Measurements from ENCODE around the gene NEK10. TPM values are rescaled to one million over a fixed set of nuclear protein-coding genes. Genes with fewer than 3 reads are reported as not detected.
A peak's percentile ranks its signal among the peaks of the same experiment; 100 is the strongest.

The NEK10 gene
- polyA plus RNA-seq, 2 of the 4 experiments (the other 2 are of a cell fraction): 1.7 to 2.9 TPM

DNA sequence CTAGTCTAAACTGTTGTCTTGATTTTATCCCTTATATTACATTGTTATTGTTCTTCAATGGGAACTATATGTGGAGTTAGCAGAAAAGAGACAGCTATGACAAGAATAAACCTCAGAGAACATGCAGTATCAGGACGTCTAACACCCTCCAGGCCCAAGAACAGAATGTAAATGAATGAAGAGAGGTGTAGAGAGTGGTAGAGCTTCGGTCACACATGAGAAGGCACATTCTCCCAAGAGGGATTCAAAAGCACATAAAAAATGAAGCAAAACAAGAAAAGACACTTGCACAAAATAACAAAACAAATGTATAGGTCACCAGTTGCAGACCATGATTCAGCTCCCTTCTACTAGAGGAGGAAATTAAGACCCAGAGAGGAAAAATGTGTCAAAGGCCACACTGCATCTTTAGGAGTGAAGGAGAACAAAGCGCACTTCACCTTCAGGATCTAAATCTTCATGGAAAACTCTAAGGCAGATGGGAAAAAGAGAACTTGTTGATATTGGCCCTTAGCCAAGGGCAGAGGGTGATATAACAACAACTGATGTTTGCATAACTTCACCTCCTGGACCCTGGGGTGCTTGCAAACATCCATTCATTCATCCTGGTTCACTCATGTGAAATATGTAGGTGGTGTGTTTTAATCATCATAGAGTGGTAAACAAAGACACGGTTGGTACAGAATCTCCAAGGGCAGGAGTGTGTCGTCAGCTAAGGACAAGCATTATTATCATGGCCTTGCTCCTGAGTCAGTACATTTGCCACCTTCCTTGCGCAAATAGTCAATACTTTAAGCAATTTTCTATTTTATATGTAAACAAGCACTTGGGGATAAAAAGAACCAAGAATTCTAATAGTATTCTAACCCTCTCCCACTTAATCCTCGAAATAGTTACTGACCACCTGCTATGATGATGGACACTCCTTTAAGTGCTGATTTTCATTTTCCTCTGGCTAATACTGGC is 8.8 kb downstream of the NEK10 start (continued):
- TF ChIP-seq, protein P1, sequence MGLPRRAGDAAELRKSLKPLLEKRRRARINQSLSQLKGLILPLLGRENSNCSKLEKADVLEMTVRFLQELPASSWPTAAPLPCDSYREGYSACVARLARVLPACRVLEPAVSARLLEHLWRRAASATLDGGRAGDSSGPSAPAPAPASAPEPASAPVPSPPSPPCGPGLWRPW (IDR thresholded peaks at IDR 0.05): peak; percentile 61; the same call in 1 of the 2 replicates
- TF ChIP-seq KDM1A (IDR thresholded peaks at IDR 0.05; ENCODE audit: low read depth): no peak
- TF ChIP-seq, protein P2, sequence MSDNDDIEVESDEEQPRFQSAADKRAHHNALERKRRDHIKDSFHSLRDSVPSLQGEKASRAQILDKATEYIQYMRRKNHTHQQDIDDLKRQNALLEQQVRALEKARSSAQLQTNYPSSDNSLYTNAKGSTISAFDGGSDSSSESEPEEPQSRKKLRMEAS (IDR thresholded peaks at IDR 0.05): peak; percentile 48; the same call in 1 of the 2 replicates
- peak; percentile 23 for TF ChIP-seq MAFK (IDR thresholded peaks at IDR 0.05; ENCODE audit: partially characterized antibody)
- TF ChIP-seq, protein P3, sequence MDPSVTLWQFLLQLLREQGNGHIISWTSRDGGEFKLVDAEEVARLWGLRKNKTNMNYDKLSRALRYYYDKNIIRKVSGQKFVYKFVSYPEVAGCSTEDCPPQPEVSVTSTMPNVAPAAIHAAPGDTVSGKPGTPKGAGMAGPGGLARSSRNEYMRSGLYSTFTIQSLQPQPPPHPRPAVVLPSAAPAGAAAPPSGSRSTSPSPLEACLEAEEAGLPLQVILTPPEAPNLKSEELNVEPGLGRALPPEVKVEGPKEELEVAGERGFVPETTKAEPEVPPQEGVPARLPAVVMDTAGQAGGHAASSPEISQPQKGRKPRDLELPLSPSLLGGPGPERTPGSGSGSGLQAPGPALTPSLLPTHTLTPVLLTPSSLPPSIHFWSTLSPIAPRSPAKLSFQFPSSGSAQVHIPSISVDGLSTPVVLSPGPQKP (IDR thresholded peaks at IDR 0.05; ENCODE audit: low read depth, low read length): no peak
- TF ChIP-seq FOXS1 (CRISPR knock-in tag; IDR thresholded peaks at IDR 0.05): peak; percentile 99
- TF ChIP-seq CBX2 (IDR thresholded peaks at IDR 0.05; ENCODE audit: borderline replicate concordance, low read depth): no peak
- peak; percentile 74; the same call in 1 of the 2 replicates for TF ChIP-seq RFX5 (IDR thresholded peaks at IDR 0.05)
- TF ChIP-seq EP300 (IDR thresholded peaks at IDR 0.05): peak; percentile 51 to 72; a peak in 3 of 5 replicates
- TF ChIP-seq, protein P4, sequence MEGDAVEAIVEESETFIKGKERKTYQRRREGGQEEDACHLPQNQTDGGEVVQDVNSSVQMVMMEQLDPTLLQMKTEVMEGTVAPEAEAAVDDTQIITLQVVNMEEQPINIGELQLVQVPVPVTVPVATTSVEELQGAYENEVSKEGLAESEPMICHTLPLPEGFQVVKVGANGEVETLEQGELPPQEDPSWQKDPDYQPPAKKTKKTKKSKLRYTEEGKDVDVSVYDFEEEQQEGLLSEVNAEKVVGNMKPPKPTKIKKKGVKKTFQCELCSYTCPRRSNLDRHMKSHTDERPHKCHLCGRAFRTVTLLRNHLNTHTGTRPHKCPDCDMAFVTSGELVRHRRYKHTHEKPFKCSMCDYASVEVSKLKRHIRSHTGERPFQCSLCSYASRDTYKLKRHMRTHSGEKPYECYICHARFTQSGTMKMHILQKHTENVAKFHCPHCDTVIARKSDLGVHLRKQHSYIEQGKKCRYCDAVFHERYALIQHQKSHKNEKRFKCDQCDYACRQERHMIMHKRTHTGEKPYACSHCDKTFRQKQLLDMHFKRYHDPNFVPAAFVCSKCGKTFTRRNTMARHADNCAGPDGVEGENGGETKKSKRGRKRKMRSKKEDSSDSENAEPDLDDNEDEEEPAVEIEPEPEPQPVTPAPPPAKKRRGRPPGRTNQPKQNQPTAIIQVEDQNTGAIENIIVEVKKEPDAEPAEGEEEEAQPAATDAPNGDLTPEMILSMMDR (IDR thresholded peaks at IDR 0.05): no peak
- no peak for TF ChIP-seq CHD4 (IDR thresholded peaks at IDR 0.05; ENCODE audit: borderline replicate concordance)
- no peak for TF ChIP-seq PHF8 (IDR thresholded peaks at IDR 0.05; ENCODE audit: borderline replicate concordance, low read depth)
- TF ChIP-seq TP53 (CRISPR knock-in tag; IDR thresholded peaks at IDR 0.05): no peak
- TF ChIP-seq CBX8 (IDR thresholded peaks at IDR 0.05): no peak
- no peak for TF ChIP-seq EHMT2 (IDR thresholded peaks at IDR 0.05; ENCODE audit: low read depth)
- peak; percentile 80 for TF ChIP-seq GATA3 (IDR thresholded peaks at IDR 0.05; ENCODE audit: borderline replicate concordance)
- TF ChIP-seq NR3C1 (IDR thresholded peaks at IDR 0.05): no peak
- TF ChIP-seq HOXA7 (CRISPR knock-in tag; IDR thresholded peaks at IDR 0.05): no peak
- no peak for TF ChIP-seq TFCP2L1 (CRISPR knock-in tag; IDR thresholded peaks at IDR 0.05)
- TF ChIP-seq, protein P5, sequence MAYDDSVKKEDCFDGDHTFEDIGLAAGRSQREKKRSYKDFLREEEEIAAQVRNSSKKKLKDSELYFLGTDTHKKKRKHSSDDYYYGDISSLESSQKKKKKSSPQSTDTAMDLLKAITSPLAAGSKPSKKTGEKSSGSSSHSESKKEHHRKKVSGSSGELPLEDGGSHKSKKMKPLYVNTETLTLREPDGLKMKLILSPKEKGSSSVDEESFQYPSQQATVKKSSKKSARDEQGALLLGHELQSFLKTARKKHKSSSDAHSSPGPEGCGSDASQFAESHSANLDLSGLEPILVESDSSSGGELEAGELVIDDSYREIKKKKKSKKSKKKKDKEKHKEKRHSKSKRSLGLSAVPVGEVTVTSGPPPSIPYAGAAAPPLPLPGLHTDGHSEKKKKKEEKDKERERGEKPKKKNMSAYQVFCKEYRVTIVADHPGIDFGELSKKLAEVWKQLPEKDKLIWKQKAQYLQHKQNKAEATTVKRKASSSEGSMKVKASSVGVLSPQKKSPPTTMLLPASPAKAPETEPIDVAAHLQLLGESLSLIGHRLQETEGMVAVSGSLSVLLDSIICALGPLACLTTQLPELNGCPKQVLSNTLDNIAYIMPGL (CRISPR knock-in tag; IDR thresholded peaks at IDR 0.05; ENCODE audit: borderline replicate concordance): no peak
- no peak for TF ChIP-seq CHD2 (IDR thresholded peaks at IDR 0.05; ENCODE audit: low read length, partially characterized antibody)
- TF ChIP-seq JUNB (IDR thresholded peaks at IDR 0.05): peak; percentile 85
- TF ChIP-seq, protein P6, sequence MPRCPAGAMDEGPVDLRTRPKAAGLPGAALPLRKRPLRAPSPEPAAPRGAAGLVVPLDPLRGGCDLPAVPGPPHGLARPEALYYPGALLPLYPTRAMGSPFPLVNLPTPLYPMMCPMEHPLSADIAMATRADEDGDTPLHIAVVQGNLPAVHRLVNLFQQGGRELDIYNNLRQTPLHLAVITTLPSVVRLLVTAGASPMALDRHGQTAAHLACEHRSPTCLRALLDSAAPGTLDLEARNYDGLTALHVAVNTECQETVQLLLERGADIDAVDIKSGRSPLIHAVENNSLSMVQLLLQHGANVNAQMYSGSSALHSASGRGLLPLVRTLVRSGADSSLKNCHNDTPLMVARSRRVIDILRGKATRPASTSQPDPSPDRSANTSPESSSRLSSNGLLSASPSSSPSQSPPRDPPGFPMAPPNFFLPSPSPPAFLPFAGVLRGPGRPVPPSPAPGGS (IDR thresholded peaks at IDR 0.05): peak; percentile 46; the same call in 2 of the 3 replicates
- TF ChIP-seq HOXB5 (CRISPR knock-in tag; IDR thresholded peaks at IDR 0.05): no peak
- TF ChIP-seq POLR2A (IDR thresholded peaks at IDR 0.05; ENCODE audit: low read length): no peak
- TF ChIP-seq, protein P7, sequence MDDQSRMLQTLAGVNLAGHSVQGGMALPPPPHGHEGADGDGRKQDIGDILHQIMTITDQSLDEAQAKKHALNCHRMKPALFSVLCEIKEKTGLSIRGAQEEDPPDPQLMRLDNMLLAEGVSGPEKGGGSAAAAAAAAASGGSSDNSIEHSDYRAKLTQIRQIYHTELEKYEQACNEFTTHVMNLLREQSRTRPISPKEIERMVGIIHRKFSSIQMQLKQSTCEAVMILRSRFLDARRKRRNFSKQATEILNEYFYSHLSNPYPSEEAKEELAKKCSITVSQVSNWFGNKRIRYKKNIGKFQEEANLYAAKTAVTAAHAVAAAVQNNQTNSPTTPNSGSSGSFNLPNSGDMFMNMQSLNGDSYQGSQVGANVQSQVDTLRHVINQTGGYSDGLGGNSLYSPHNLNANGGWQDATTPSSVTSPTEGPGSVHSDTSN (IDR thresholded peaks at IDR 0.05): no peak
- no peak for TF ChIP-seq RNF2 (IDR thresholded peaks at IDR 0.05; ENCODE audit: borderline replicate concordance, low read depth)
- no peak for TF ChIP-seq EHF (CRISPR knock-in tag; IDR thresholded peaks at IDR 0.05)
- TF ChIP-seq BHLHE40 (IDR thresholded peaks at IDR 0.05; ENCODE audit: low read depth, low read length): no peak
- no peak; the same call in 1 of the 2 replicates for TF ChIP-seq ZSCAN20 (CRISPR knock-in tag; IDR thresholded peaks at IDR 0.05)
- TF ChIP-seq RAD21 (conservative IDR thresholded peaks at IDR 0.05 in 1 of 2, IDR thresholded peaks at IDR 0.05 in 1 of 2): no peak
- no peak for TF ChIP-seq ZNF302 (CRISPR knock-in tag; IDR thresholded peaks at IDR 0.05)

Measured in A549 (cell line).